HK-2 (cell line): ENCODE data around the gene STK10.
"Not testable (repeated sequence)": the region's sequence is repeated elsewhere in the genome, so short reads cannot be mapped to it uniquely, and the experiment has no call there.

Experiments
- DNase-seq: peaks from one replicate; pipeline ENCODE4 v3.0.0-alpha.2; 2018; ENCODE audit not compliant: unreplicated experiment

STK10 gene

GRCh38 chr5:172165465-172165864 lies 22.6 kb downstream of the STK10 start:
- no peak for DNase-seq

- DNase-seq, result no peak
Observed at GRCh38 chr5:172164769-172165212, 23.2 kb downstream of the STK10 start.

GRCh38 chr5:172163346-172163745 lies 24.7 kb downstream of the STK10 start:
- no peak for DNase-seq

- no peak for DNase-seq
Observed at GRCh38 chr5:172162987-172163343, 25.1 kb downstream of the STK10 start.

- no peak for DNase-seq
Observed at GRCh38 chr5:172162323-172162986, 25.6 kb downstream of the STK10 start.

GRCh38 chr5:172160506-172160905 lies 27.5 kb downstream of the STK10 start:
- no peak for DNase-seq

- no peak for DNase-seq
Observed at GRCh38 chr5:172159016-172159415, 29.0 kb downstream of the STK10 start.

GRCh38 chr5:172156541-172156994 lies 31.5 kb downstream of the STK10 start:
- DNase-seq, result no peak

- not testable (repeated sequence) for DNase-seq
Observed at GRCh38 chr5:172155101-172155500, 32.9 kb downstream of the STK10 start.

- no peak for DNase-seq
Observed at GRCh38 chr5:172153695-172154094, 34.3 kb downstream of the STK10 start.

GRCh38 chr5:172151661-172152210 lies 36.3 kb downstream of the STK10 start:
- DNase-seq, result no peak

- DNase-seq, result no peak
Observed at GRCh38 chr5:172150514-172151425, 37.3 kb downstream of the STK10 start.

- not testable (repeated sequence) for DNase-seq
Observed at GRCh38 chr5:172149481-172149880, 38.5 kb downstream of the STK10 start.

- DNase-seq, result no peak
Observed at GRCh38 chr5:172149073-172149472, 39.0 kb downstream of the STK10 start.

GRCh38 chr5:172148381-172148780 lies 39.6 kb downstream of the STK10 start:
- DNase-seq, result no peak

- DNase-seq, result no peak
Observed at GRCh38 chr5:172147857-172148256, 40.2 kb downstream of the STK10 start.

- no peak for DNase-seq
Observed at GRCh38 chr5:172146748-172147092, 41.3 kb downstream of the STK10 start.

- DNase-seq, result peak; percentile 21
Observed at GRCh38 chr5:172145870-172146747, 41.9 kb downstream of the STK10 start.

GRCh38 chr5:172144931-172145869 lies 42.8 kb downstream of the STK10 start:
- DNase-seq, result no peak

GRCh38 chr5:172144291-172144815 lies 43.7 kb downstream of the STK10 start:
- no peak for DNase-seq
